ENCODE results near the gene OR8G1.
A peak's percentile ranks its signal among the peaks of the same experiment; 100 is the strongest.

OR8G1 gene

GRCh38 chr11:124197999-124198398 is 42.9 kb upstream of the OR8G1 start:
- H3K4me3 ChIP-seq (ENCODE audit: severe bottlenecking): no peak overlapping the region
- ATAC-seq (ENCODE audit: low read depth): no peak

GRCh38 chr11:124198897-124199296 is 42.0 kb upstream of the OR8G1 start:
- H3K4me1 ChIP-seq (ENCODE audit: insufficient read depth, poor library complexity, severe bottlenecking): no peaks in the 10 kb centered on the region
- no peak for ATAC-seq (ENCODE audit: low read depth)

More at GRCh38 chr11:124197999-124198398, 42.9 kb upstream of the OR8G1 start:
- no peak overlapping the region for H3K27ac ChIP-seq (ENCODE audit: poor library complexity, severe bottlenecking)
- H3K27me3 ChIP-seq (ENCODE audit: insufficient read depth, poor library complexity, severe bottlenecking): no peaks in the 10 kb centered on the region
- H3K36me3 ChIP-seq (ENCODE audit: low read depth): no peaks in the 10 kb centered on the region
- H3K4me1 ChIP-seq (ENCODE audit: insufficient read depth, poor library complexity, severe bottlenecking): no peaks in the 10 kb centered on the region
- no peak for TF ChIP-seq CTCF (IDR thresholded peaks at IDR 0.05; ENCODE audit: poor library complexity, severe bottlenecking)
- no peak for DNase-seq (ENCODE audit: low spot score)
- no peaks in the 10 kb centered on the region for H3K9me3 ChIP-seq (ENCODE audit: severe bottlenecking)

DNA sequence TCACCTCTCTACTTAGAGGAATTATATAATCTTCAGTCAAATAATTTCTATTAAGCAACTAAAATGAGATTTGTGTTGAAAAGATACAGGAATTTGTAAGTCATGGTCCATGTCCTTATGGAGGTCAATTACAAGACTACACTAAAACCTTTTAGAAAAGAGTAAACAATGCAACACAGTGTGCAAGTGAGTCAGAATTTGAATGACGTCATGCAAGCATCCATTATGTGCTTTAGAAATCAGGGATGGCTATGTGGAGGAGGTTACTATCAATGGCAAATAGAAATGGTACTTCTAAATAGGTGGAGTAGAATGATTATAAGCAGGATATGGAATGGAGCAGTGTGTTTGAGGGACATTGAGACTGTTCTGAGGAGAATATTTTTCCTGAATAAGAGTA is 41.2 kb upstream of the OR8G1 start:
- TF ChIP-seq CTCF (IDR thresholded peaks at IDR 0.05; ENCODE audit: poor library complexity, severe bottlenecking): no peak
- ATAC-seq (ENCODE audit: low read depth) (peak; percentile 41; the same call in 1 of the 3 replicates), DNase-seq (ENCODE audit: low spot score) (no peak)
- no peaks in the 10 kb centered on the region for H3K27me3 ChIP-seq (ENCODE audit: insufficient read depth, poor library complexity, severe bottlenecking)
- H3K36me3 ChIP-seq (ENCODE audit: low read depth): no peaks in the 10 kb centered on the region
- no peak overlapping the region for H3K27ac ChIP-seq (ENCODE audit: poor library complexity, severe bottlenecking)
- no peak overlapping the region for H3K4me3 ChIP-seq (ENCODE audit: severe bottlenecking)
- no peaks in the 10 kb centered on the region for H3K4me1 ChIP-seq (ENCODE audit: insufficient read depth, poor library complexity, severe bottlenecking)
- H3K9me3 ChIP-seq (ENCODE audit: severe bottlenecking): no peaks in the 10 kb centered on the region

More at GRCh38 chr11:124198897-124199296, 42.0 kb upstream of the OR8G1 start:
- H3K4me3 ChIP-seq (ENCODE audit: severe bottlenecking): no peak overlapping the region
- no peak overlapping the region for H3K27ac ChIP-seq (ENCODE audit: poor library complexity, severe bottlenecking)
- H3K36me3 ChIP-seq (ENCODE audit: low read depth): no peaks in the 10 kb centered on the region
- no peak for DNase-seq (ENCODE audit: low spot score)
- H3K9me3 ChIP-seq (ENCODE audit: severe bottlenecking): no peaks in the 10 kb centered on the region
- H3K27me3 ChIP-seq (ENCODE audit: insufficient read depth, poor library complexity, severe bottlenecking): no peaks in the 10 kb centered on the region
- TF ChIP-seq CTCF (IDR thresholded peaks at IDR 0.05; ENCODE audit: poor library complexity, severe bottlenecking): no peak

- no peaks in the 10 kb centered on the region for H3K36me3 ChIP-seq (ENCODE audit: low read depth)
- ATAC-seq (ENCODE audit: low read depth) (no peak), DNase-seq (ENCODE audit: low spot score) (no peak)
- no peak overlapping the region for H3K4me3 ChIP-seq (ENCODE audit: severe bottlenecking)
- no peaks in the 10 kb centered on the region for H3K4me1 ChIP-seq (ENCODE audit: insufficient read depth, poor library complexity, severe bottlenecking)
- no peaks in the 10 kb centered on the region for H3K9me3 ChIP-seq (ENCODE audit: severe bottlenecking)
- no peak overlapping the region for H3K27ac ChIP-seq (ENCODE audit: poor library complexity, severe bottlenecking)
- no peak for TF ChIP-seq CTCF (IDR thresholded peaks at IDR 0.05; ENCODE audit: poor library complexity, severe bottlenecking)
- no peaks in the 10 kb centered on the region for H3K27me3 ChIP-seq (ENCODE audit: insufficient read depth, poor library complexity, severe bottlenecking)
Observed at GRCh38 chr11:124200671-124201070, 40.2 kb upstream of the OR8G1 start.

DNA sequence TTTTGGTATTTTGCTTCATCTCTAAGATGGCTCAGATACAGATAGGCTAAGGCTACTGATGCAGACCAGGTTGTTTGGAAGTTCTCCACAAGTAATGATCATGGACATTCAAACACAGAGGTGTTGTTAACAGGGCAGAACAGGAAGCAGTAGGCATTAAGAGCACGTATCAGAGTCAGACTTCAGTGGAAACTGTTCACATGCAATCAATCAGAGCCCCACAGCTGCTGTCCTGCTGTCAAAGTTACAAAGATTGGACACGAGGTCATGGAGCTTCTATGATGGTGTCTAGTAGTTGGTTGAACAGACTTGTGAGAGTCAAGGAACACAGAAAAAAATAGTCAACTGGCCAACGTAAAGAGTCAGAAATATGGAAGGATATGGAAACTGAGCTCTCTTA is 37.9 kb upstream of the OR8G1 start:
- no peak overlapping the region for H3K4me3 ChIP-seq (ENCODE audit: severe bottlenecking)
- no peak for TF ChIP-seq CTCF (IDR thresholded peaks at IDR 0.05; ENCODE audit: poor library complexity, severe bottlenecking)
- H3K4me1 ChIP-seq (ENCODE audit: insufficient read depth, poor library complexity, severe bottlenecking): no peaks in the 10 kb centered on the region
- H3K27me3 ChIP-seq (ENCODE audit: insufficient read depth, poor library complexity, severe bottlenecking): no peaks in the 10 kb centered on the region
- no peak overlapping the region for H3K27ac ChIP-seq (ENCODE audit: poor library complexity, severe bottlenecking)
- H3K36me3 ChIP-seq (ENCODE audit: low read depth): no peaks in the 10 kb centered on the region
- no peaks in the 10 kb centered on the region for H3K9me3 ChIP-seq (ENCODE audit: severe bottlenecking)
- DNase-seq (ENCODE audit: low spot score): no peak
- no peak for ATAC-seq (ENCODE audit: low read depth)
